KOPT-K1 (cell line): Measurements from ENCODE around the gene AHCTF1.

Source experiments
- H3K27ac ChIP-seq: fragments of 200-600 bp; sonication (generic); 2 replicates; pipeline ENCODE4 v1.5.1; 2016; ENCODE audit warnings: antibody characterized with exemption, mild to moderate bottlenecking, low read depth, low read length; ENCODE audit not compliant: poor library complexity, severe bottlenecking
- H3K36me3 ChIP-seq: fragments of 200-600 bp; sonication (generic); 2 replicates; pipeline ENCODE4 v1.5.1; 2017; ENCODE audit warnings: antibody characterized with exemption, mild to moderate bottlenecking, low read length, moderate library complexity; ENCODE audit not compliant: insufficient read depth
- H3K9me3 ChIP-seq: fragments of 200-600 bp; sonication (generic); 2 replicates; pipeline ENCODE4 v1.5.1; 2017; ENCODE audit warnings: antibody characterized with exemption, low read length, mild to moderate bottlenecking; ENCODE audit not compliant: insufficient read depth, poor library complexity, severe bottlenecking

AHCTF1 gene

GRCh38 chr1:246931549-246932365 lies at the start of gene AHCTF1:
Gene AHCTF1 (minus strand): TSS chr1:246931948. CDS start chr1:246918370, 13,578 bp downstream.
- H3K36me3 ChIP-seq, result peaks cover 28% of the 10 kb centered on the region
- H3K9me3 ChIP-seq, result peaks cover 16% of the 10 kb centered on the region
- peak within 1 kb of the TSS; percentile 88 for H3K27ac ChIP-seq

GRCh38 chr1:246978785-246979184 lies 47.0 kb upstream of the AHCTF1 start:
- H3K36me3 ChIP-seq, result peaks cover 88% of the 10 kb centered on the region

DNA sequence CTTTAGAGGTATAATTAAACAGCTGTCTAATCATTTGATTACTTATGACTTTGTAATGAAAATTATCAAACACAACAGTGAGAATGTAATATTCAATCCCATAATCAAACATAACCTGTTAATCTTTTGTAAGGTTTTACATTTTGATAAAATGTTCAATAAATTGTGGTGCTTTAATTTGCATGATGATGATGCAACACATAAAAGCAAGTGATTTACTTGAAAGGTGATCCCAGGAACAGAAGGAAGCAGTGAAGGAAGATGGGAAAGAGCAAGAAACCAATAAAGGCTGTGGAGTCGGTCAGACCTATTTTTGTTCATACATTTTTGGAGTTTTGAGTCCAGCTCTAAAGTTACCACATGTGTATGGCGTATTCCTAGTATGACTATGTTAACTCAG lies 46.5 kb upstream of the AHCTF1 start:
- no peak overlapping the region for H3K27ac ChIP-seq
- H3K9me3 ChIP-seq, result peaks cover 97% of the 10 kb centered on the region
- H3K36me3 ChIP-seq, result peaks cover 88% of the 10 kb centered on the region

More at GRCh38 chr1:246978785-246979184, 47.0 kb upstream of the AHCTF1 start:
- no peak overlapping the region for H3K27ac ChIP-seq
- H3K9me3 ChIP-seq, result peaks cover 97% of the 10 kb centered on the region

DNA sequence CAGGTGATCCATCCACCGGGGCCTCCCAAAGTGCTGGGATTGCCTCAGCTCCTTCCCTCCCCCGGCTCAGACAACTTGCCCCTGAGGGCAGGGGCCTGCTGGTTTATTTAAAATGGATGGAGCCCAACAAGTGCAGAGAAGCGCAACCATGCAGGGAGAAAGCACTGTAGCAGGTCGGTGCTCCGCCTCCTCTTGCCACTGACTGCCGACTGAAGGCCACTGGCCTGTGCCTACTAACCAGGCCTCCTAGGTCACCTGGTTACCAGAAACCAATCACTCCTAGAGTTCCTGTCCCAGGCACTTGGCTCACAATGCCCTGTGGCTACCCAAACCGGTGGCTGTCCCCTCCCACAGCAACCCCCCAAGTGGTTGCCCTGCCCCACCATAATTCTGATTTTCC lies 40.2 kb upstream of the AHCTF1 start:
- H3K27ac ChIP-seq, result no peak overlapping the region
- peaks cover 46% of the 10 kb centered on the region for H3K36me3 ChIP-seq
- H3K9me3 ChIP-seq, result peaks cover 96% of the 10 kb centered on the region

GRCh38 chr1:246971090-246971721 lies 39.5 kb upstream of the AHCTF1 start:
- peaks cover 48% of the 10 kb centered on the region for H3K36me3 ChIP-seq
- peaks cover 98% of the 10 kb centered on the region for H3K9me3 ChIP-seq
- no peak overlapping the region for H3K27ac ChIP-seq

- peaks cover 94% of the 10 kb centered on the region for H3K9me3 ChIP-seq
- peaks cover 52% of the 10 kb centered on the region for H3K36me3 ChIP-seq
- no peak overlapping the region for H3K27ac ChIP-seq
Measured at GRCh38 chr1:246969621-246970020, 37.9 kb upstream of the AHCTF1 start.

GRCh38 chr1:246966502-246966901 lies 34.8 kb upstream of the AHCTF1 start:
- H3K27ac ChIP-seq, result no peak overlapping the region
- H3K36me3 ChIP-seq, result peaks cover 65% of the 10 kb centered on the region
- peaks cover 64% of the 10 kb centered on the region for H3K9me3 ChIP-seq

DNA sequence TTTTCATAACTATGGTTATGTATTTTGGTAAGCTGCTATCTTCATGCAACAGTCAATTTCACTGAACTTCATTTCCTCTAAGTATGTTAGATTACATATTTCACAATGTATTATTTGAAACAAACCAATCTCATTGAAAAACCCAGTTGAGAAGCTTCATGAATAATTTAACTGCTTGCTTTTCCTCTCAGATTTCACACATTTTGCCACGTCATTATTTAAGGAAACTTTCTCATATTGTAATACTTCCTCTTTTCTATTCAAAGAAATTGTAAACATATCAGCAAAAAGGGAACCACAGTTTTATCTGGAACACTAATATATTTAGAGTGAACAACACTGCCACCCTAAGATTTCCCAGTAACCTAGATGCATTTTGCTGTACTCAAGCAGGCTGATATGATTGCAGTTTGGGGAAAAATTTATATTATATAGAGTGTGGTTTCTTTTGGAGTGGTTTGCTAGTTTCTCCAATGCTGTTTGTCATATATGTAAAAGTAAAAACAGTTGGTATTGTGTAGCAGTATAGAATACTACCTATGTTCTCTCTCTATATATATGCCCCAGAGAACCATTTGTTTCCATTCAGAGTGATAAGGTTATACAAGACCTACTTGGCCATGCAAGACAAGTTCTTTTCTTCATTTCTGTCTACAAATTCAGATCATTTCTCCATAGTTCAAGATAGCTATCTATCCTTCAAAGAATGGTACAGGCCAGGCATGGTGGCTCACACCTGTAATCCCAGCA lies 28.4 kb upstream of the AHCTF1 start:
- Histone ChIP-seq H3K27ac (no peak overlapping the region), H3K9me3 (peaks cover 11% of the 10 kb centered on the region), H3K36me3 (peaks cover 66% of the 10 kb centered on the region)

DNA sequence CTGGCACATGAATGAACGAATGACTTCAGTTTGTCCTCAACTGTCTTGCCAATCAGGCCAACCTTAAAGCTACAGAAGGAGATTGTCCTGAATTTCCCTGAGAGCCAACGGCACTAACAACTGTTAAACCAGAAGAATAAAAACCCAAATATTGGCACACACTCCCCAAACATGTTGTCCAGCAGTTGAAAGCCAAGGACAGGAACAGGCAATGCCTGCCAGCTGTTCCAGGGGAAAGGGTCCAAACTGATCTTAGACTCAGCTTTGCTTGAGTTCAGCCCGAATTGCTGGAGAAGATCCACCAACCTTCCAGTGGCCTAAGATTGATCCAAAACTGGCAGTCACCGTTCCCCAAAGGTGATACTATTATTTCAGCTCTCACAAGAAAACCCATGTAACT lies 22.4 kb upstream of the AHCTF1 start:
- Histone ChIP-seq H3K27ac (no peak overlapping the region), H3K9me3 (peaks cover 8% of the 10 kb centered on the region), H3K36me3 (peaks cover 38% of the 10 kb centered on the region)

GRCh38 chr1:246951413-246951812 lies 19.7 kb upstream of the AHCTF1 start:
- peaks cover 24% of the 10 kb centered on the region for H3K36me3 ChIP-seq
- H3K27ac ChIP-seq, result no peak overlapping the region
- H3K9me3 ChIP-seq, result no peaks in the 10 kb centered on the region

- Histone ChIP-seq H3K36me3 (peaks cover 26% of the 10 kb centered on the region), H3K9me3 (no peaks in the 10 kb centered on the region), H3K27ac (no peak overlapping the region)
Measured at GRCh38 chr1:246949956-246950355, 18.2 kb upstream of the AHCTF1 start.

DNA sequence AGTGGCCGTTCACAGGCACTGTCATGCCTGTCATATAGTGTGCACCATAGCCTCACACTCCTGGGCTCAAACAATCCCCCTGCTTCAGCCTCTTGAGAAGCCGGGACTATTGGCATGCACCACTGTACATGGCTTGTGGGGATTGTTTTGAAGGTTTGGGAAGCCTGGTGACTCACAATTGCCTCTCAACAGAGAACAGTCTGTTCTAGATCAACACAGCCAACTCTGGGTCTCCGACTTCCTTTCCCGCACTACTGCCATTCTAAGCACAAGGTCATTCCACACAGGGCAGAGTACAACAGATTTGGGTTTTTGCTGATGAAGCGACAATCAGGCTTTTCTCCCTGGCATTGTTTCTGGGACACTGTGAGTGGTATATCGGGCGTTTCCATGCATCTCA lies 15.5 kb upstream of the AHCTF1 start:
- no peaks in the 10 kb centered on the region for H3K9me3 ChIP-seq
- H3K27ac ChIP-seq, result no peak overlapping the region
- peaks cover 34% of the 10 kb centered on the region for H3K36me3 ChIP-seq

DNA sequence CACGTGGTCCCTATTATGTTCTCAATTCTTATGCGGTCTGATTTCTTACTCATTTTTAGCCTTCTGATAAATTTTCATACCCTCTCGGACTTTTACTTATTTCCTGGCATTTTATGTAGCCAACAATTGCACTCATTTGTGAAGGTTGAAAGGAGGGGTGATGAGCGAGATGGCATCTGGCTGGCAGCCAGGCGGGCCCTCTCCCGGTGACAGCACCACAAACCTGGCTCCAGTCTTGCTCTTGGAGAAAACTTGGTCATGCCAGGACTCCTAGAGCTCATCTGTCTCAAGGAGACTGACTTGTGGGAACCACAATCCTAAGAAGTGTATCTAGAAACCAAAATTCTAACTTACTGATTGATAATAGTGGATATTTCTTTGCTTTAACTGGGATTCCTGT lies 14.6 kb upstream of the AHCTF1 start:
- Histone ChIP-seq H3K9me3 (no peaks in the 10 kb centered on the region), H3K27ac (no peak overlapping the region), H3K36me3 (peaks cover 26% of the 10 kb centered on the region)

- no peaks in the 10 kb centered on the region for H3K9me3 ChIP-seq
- H3K36me3 ChIP-seq, result peaks cover 18% of the 10 kb centered on the region; the same call in 1 of the 2 replicates
- H3K27ac ChIP-seq, result no peak overlapping the region
Measured at GRCh38 chr1:246934765-246935164, 3.0 kb upstream of the AHCTF1 start.

DNA sequence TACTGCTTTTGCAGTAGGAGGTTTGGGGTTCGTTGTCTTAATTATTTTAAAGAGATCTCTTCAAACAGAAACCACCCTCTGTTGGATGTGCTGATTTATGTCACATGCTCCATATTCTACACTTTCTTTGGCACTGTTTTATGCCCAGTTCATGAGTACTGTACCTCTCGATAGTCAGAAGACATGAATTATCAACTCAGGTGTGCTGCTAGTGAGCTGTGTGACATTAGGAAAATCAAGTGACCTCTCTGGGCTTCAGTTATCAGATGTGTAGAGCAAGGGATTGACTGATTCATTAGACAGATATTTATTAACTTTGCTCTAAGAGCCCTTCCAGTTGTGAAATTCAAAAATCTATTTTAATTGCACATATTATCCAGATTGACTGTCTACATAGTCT lies 2.1 kb upstream of the AHCTF1 start:
- H3K36me3 ChIP-seq, result peaks cover 17% of the 10 kb centered on the region
- peaks cover 2% of the 10 kb centered on the region for H3K9me3 ChIP-seq
- no peak overlapping the region for H3K27ac ChIP-seq
